ENCODE measurements around the gene RFTN1.

Gene RFTN1

DNA sequence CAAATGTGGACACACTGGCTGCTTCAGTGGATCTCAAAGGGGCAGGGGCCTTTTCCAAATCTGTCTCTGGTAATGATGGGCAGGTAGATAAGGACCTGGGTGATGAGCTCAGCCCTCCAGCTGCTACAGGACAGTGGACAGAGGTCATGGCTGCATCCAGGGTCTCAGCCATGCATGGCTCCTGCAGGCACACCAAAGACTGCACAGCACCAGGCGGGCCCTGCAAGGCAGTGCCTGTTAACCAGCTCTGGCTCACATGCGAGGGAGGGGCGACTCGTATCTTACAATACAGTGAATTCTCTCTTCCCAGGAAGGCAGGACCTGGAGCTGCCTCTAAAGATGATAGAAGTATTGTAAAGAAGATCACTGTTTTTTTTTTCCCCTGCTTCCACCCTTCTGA lies 189.8 kb downstream of the RFTN1 start:
- TF ChIP-seq FOXP2 (optimal IDR thresholded peaks at IDR 0.05; ENCODE audit: control extremely low read depth, extremely low read length, insufficient read depth) = no peak
- TF ChIP-seq EZH2 (IDR thresholded peaks at IDR 0.05) = no peak
- no peak for TF ChIP-seq POLR2AphosphoS5 (IDR thresholded peaks at IDR 0.05; ENCODE audit: borderline replicate concordance, low read depth, low read length)
- H3K9ac ChIP-seq (ENCODE audit: insufficient read length) = no peak overlapping the region
- H3K9me3 ChIP-seq (ENCODE audit: low read depth, low read length) = no peaks in the 10 kb centered on the region
- no peaks in the 10 kb centered on the region for H3K36me3 ChIP-seq (ENCODE audit: insufficient read depth, low read length)
- DNase-seq (ENCODE audit: low read depth, low spot score) = no peak
- no peak overlapping the region for H3K27ac ChIP-seq
- no peak overlapping the region for H3K4me3 ChIP-seq

DNA sequence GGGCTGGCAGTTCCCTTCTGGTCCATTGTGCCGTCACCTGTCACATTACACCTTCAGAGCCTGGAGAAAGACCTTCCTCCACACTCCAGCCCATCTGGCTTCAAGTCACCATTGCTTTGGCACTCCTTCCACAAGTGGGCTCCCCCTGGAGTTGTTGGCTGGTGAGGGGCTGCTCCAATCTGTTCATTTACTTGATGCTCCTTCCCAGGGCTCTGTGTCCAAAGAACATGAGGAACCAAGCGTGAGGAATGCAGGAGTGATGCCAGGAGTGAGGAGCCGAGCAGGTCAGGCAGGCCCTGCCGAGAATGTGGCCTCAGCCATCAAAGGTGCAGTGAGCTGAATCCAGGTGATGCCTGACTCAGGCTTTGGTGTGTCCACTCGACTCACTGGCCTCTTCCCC lies 191.3 kb downstream of the RFTN1 start:
- no peak overlapping the region for H3K4me3 ChIP-seq
- H3K36me3 ChIP-seq (ENCODE audit: insufficient read depth, low read length) = no peaks in the 10 kb centered on the region
- no peaks in the 10 kb centered on the region for H3K9me3 ChIP-seq (ENCODE audit: low read depth, low read length)
- H3K9ac ChIP-seq (ENCODE audit: insufficient read length) = no peak overlapping the region
- no peak for TF ChIP-seq EZH2 (IDR thresholded peaks at IDR 0.05)
- TF ChIP-seq FOXP2 (optimal IDR thresholded peaks at IDR 0.05; ENCODE audit: control extremely low read depth, extremely low read length, insufficient read depth) = no peak
- TF ChIP-seq POLR2AphosphoS5 (IDR thresholded peaks at IDR 0.05; ENCODE audit: borderline replicate concordance, low read depth, low read length) = no peak
- H3K27ac ChIP-seq = no peak overlapping the region
- DNase-seq (ENCODE audit: low read depth, low spot score) = no peak

DNA sequence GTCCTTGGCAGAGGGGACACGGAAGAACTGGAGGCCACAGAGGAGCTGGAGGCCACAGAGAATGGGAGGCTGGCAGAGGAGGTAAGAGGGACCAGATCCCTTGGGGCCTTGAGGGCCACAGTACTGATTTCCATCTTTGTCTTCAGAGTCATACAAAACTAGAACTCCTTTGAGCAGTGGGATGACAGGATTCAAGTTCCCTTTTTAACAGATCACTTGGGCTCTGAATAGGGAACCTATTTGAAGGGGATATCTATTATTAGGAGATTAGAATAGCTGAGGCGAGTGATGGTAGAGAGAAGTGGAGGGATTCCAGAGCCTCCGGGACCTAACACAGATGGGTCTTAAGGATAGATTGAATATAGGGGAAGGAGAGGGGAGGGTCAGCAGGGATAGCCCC lies 192.8 kb downstream of the RFTN1 start:
- Histone ChIP-seq H3K4me3 (no peak overlapping the region), H3K9me3 (ENCODE audit: low read depth, low read length) (no peaks in the 10 kb centered on the region), H3K9ac (ENCODE audit: insufficient read length) (no peak overlapping the region), H3K27ac (no peak overlapping the region), H3K36me3 (ENCODE audit: insufficient read depth, low read length) (no peaks in the 10 kb centered on the region)
- no peak for DNase-seq (ENCODE audit: low read depth, low spot score)
- TF ChIP-seq EZH2 (IDR thresholded peaks at IDR 0.05) (no peak), FOXP2 (optimal IDR thresholded peaks at IDR 0.05; ENCODE audit: control extremely low read depth, extremely low read length, insufficient read depth) (no peak), POLR2AphosphoS5 (IDR thresholded peaks at IDR 0.05; ENCODE audit: borderline replicate concordance, low read depth, low read length) (no peak)

DNA sequence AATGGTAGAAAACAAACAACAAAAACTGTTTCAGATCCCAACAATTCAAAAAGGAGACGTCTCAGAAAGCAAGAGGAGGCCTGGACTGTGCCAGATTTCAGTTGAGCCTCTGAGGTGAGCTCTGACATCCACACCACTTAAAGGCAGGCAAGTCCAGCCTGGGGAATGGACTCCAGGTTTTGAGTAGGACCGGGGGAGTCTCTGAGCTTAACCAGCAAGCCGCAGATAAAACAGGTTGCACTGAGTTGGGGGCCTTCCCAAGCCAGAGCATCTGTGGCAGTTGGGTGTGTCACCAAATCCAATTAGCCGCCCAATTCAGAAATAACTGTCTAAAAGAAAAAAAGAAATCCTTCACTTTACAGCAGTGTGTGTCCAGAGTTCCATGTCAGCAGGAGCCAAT lies 193.8 kb downstream of the RFTN1 start:
- no peaks in the 10 kb centered on the region for H3K9me3 ChIP-seq (ENCODE audit: low read depth, low read length)
- no peak overlapping the region for H3K27ac ChIP-seq
- H3K9ac ChIP-seq (ENCODE audit: insufficient read length) = no peak overlapping the region
- H3K4me3 ChIP-seq = no peak overlapping the region
- DNase-seq (ENCODE audit: low read depth, low spot score) = no peak
- no peak for TF ChIP-seq EZH2 (IDR thresholded peaks at IDR 0.05)
- no peak for TF ChIP-seq FOXP2 (optimal IDR thresholded peaks at IDR 0.05; ENCODE audit: control extremely low read depth, extremely low read length, insufficient read depth)
- no peak for TF ChIP-seq POLR2AphosphoS5 (IDR thresholded peaks at IDR 0.05; ENCODE audit: borderline replicate concordance, low read depth, low read length)
- H3K36me3 ChIP-seq (ENCODE audit: insufficient read depth, low read length) = no peaks in the 10 kb centered on the region

DNA sequence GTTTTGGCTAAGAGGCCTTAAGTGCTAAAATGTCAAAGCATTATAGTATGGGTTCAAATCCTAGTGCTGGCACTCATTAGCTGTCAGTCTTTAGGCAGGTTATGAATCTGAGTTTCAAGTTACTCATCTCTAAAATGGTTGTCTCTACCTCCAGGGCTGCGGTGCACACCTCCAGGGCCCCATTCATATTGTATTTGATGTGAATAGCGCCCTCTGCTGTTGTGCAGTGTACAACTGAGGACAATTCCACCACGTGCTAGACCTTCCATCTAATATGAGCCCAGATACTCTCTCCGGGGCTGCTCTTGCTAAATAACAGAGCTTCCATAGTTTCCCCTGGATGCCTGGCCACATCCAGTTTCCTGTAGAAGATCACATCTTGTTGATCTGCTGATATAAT lies 194.2 kb downstream of the RFTN1 start:
- no peak overlapping the region for H3K27ac ChIP-seq
- DNase-seq (ENCODE audit: low read depth, low spot score) = no peak

DNA sequence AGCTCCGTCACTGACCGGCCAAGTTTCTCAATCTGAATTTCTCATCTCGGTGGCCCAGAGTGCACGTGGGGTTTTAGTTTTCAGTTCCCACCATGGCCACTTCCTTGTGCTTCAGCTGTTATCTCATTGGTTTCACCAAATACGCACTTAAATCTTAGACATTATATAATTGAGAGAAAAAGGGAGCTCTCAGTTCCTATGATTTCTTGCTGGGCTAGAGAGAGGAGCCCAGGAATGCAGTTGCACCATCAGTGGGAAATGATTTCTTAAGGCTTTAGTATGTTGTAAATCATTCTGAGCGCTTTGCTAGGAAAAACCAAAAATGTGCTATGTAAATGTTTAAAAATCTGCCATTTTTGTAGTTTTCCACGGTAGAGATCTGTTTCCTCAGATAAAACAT lies 195.3 kb downstream of the RFTN1 start:
- Histone ChIP-seq H3K27ac (no peak overlapping the region), H3K36me3 (ENCODE audit: insufficient read depth, low read length) (no peaks in the 10 kb centered on the region), H3K4me3 (no peak overlapping the region), H3K9me3 (ENCODE audit: low read depth, low read length) (no peaks in the 10 kb centered on the region), H3K9ac (ENCODE audit: insufficient read length) (no peak overlapping the region)
- no peak for DNase-seq (ENCODE audit: low read depth, low spot score)
- TF ChIP-seq POLR2AphosphoS5 (IDR thresholded peaks at IDR 0.05; ENCODE audit: borderline replicate concordance, low read depth, low read length) (no peak), FOXP2 (optimal IDR thresholded peaks at IDR 0.05; ENCODE audit: control extremely low read depth, extremely low read length, insufficient read depth) (no peak), EZH2 (IDR thresholded peaks at IDR 0.05) (no peak)

More for the DNA sequence above, 194.2 kb downstream of the RFTN1 start:
- no peaks in the 10 kb centered on the region for H3K36me3 ChIP-seq (ENCODE audit: insufficient read depth, low read length)
- H3K9me3 ChIP-seq (ENCODE audit: low read depth, low read length) = no peaks in the 10 kb centered on the region
- no peak overlapping the region for H3K9ac ChIP-seq (ENCODE audit: insufficient read length)
- H3K4me3 ChIP-seq = no peak overlapping the region
- TF ChIP-seq EZH2 (IDR thresholded peaks at IDR 0.05) = no peak
- TF ChIP-seq FOXP2 (optimal IDR thresholded peaks at IDR 0.05; ENCODE audit: control extremely low read depth, extremely low read length, insufficient read depth) = no peak
- TF ChIP-seq POLR2AphosphoS5 (IDR thresholded peaks at IDR 0.05; ENCODE audit: borderline replicate concordance, low read depth, low read length) = no peak

DNA sequence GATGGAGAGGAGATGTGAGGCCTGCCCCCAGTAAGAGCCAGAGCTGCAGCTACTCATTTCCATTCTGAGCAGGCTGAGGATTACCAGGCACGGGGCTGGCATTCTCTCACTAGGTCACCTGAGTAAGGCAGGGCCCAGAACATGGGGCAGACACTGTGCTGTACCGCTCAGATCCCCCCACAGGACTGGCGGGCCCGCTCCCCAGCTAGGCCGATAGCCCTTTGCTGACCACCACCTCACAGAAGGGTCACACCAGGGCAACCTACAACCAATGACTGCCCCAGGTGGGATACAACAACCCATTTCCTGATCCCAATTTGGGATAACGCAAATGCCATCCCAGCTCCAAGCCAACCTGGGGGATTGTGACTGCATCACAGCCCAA lies 195.9 kb downstream of the RFTN1 start:
- Histone ChIP-seq H3K27ac (no peak overlapping the region), H3K9me3 (ENCODE audit: low read depth, low read length) (no peaks in the 10 kb centered on the region)
- TF ChIP-seq FOXP2 (optimal IDR thresholded peaks at IDR 0.05; ENCODE audit: control extremely low read depth, extremely low read length, insufficient read depth) (no peak), EZH2 (IDR thresholded peaks at IDR 0.05) (no peak), POLR2AphosphoS5 (IDR thresholded peaks at IDR 0.05; ENCODE audit: borderline replicate concordance, low read depth, low read length) (no peak)

DNA sequence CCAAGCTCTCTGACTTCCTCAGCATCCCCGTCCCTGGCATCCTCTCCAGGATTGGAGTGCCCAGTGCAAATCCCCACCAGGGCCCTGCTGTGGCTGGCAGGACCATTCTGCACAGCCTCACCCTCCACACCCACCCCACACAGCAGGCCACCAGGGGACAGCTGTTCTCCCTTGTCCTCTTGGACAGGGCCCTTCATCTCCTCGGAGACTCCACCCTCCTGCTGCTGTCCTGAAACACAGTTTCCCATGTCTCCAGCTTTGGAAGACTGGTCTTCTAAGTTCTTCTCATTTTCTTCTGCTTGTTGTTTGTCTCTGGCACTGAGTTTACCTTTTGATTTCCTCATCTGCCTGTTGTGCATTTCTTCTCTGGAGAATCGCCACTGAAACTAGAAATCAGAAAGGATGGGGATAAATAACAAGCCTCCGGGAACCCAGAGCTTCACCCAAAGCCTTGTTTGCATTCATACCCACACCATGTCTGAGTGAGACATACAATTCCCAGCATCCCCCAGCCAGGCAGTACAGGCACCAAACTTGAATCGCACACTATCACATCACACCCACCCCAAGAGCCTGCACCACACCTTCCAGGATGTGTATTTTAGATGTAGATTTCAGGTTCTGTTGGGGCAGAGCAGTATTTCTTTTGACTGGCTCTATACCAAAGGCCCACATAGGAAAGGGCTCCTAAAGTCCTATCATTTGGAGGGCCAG lies 196.5 kb downstream of the RFTN1 start:
- DNase-seq (ENCODE audit: low read depth, low spot score) = no peak
- no peak overlapping the region for H3K4me3 ChIP-seq
- no peaks in the 10 kb centered on the region for H3K36me3 ChIP-seq (ENCODE audit: insufficient read depth, low read length)
- no peak overlapping the region for H3K27ac ChIP-seq
- H3K9ac ChIP-seq (ENCODE audit: insufficient read length) = no peak overlapping the region
- TF ChIP-seq FOXP2 (optimal IDR thresholded peaks at IDR 0.05; ENCODE audit: control extremely low read depth, extremely low read length, insufficient read depth) = no peak
- TF ChIP-seq POLR2AphosphoS5 (IDR thresholded peaks at IDR 0.05; ENCODE audit: borderline replicate concordance, low read depth, low read length) = no peak
- TF ChIP-seq EZH2 (IDR thresholded peaks at IDR 0.05) = no peak
- no peaks in the 10 kb centered on the region for H3K9me3 ChIP-seq (ENCODE audit: low read depth, low read length)

More for the DNA sequence above, 195.9 kb downstream of the RFTN1 start:
- DNase-seq (ENCODE audit: low read depth, low spot score) = no peak
- no peak overlapping the region for H3K4me3 ChIP-seq
- H3K36me3 ChIP-seq (ENCODE audit: insufficient read depth, low read length) = no peaks in the 10 kb centered on the region
- H3K9ac ChIP-seq (ENCODE audit: insufficient read length) = no peak overlapping the region

DNA sequence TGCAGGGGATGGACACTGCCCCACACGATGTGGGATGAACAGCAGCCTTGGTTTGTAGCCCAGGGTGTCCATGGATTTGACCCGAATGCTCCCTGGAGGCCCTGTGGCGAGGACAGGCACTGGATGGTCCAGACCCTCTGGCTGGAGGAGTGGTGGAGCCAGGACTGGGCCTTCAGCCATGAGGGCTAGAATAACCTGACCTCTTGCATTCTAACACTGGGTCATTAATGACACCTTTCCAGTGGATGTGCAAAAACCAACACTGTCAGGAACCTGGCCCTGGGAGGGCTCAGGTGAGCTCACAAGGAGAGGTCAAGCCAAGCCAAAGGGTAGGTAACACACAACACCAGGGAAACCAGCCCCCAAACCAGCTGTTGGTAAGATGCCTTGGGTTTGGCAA lies 197.1 kb downstream of the RFTN1 start:
- no peak for DNase-seq (ENCODE audit: low read depth, low spot score)
- H3K36me3 ChIP-seq (ENCODE audit: insufficient read depth, low read length) = no peaks in the 10 kb centered on the region
- no peak overlapping the region for H3K4me3 ChIP-seq
- H3K27ac ChIP-seq = no peak overlapping the region
- TF ChIP-seq POLR2AphosphoS5 (IDR thresholded peaks at IDR 0.05; ENCODE audit: borderline replicate concordance, low read depth, low read length) = no peak
- H3K9me3 ChIP-seq (ENCODE audit: low read depth, low read length) = no peaks in the 10 kb centered on the region
- H3K9ac ChIP-seq (ENCODE audit: insufficient read length) = no peak overlapping the region
